Endodermal cell (in vitro differentiated cells): ENCODE measurements around the gene BRK1. TPM values are rescaled to one million over a fixed set of nuclear protein-coding genes. Genes with fewer than 3 reads are reported as not detected.

Experiments
- DNase-seq: peaks from one replicate; pipeline ENCODE4 v3.0.0-alpha.2; 2017
- H3K27ac ChIP-seq: 2 replicates; pipeline ENCODE4 v1.5.1; 2013; ENCODE audit warnings: mild to moderate bottlenecking, low read depth, low read length, moderate library complexity
- H3K27me3 ChIP-seq: 2 replicates; pipeline ENCODE4 v1.6.1; 2013; ENCODE audit warnings: mild to moderate bottlenecking, low read length, moderate library complexity; ENCODE audit not compliant: insufficient read depth, control insufficient read depth, poor library complexity, severe bottlenecking
- H3K36me3 ChIP-seq: 2 replicates; pipeline ENCODE4 v1.7.0; 2013; ENCODE audit warnings: mild to moderate bottlenecking, low read length, moderate library complexity; ENCODE audit not compliant: control insufficient read depth, insufficient read depth
- H3K4me1 ChIP-seq: one replicate; pipeline ENCODE4 v1.7.0; 2013; ENCODE audit warnings: low read length; ENCODE audit not compliant: control insufficient read depth, insufficient read depth
- H3K4me3 ChIP-seq: 2 replicates; pipeline ENCODE4 v1.5.1; 2013; ENCODE audit warnings: mild to moderate bottlenecking, low read length, moderate library complexity
- H3K9ac ChIP-seq: 2 replicates; pipeline ENCODE4 v1.6.1; 2013; ENCODE audit warnings: mild to moderate bottlenecking, low read length, moderate library complexity; ENCODE audit not compliant: poor library complexity, severe bottlenecking; ENCODE audit errors: extremely low read depth
- H3K9me3 ChIP-seq: 2 replicates; pipeline ENCODE4 v1.6.1; 2013; ENCODE audit warnings: mild to moderate bottlenecking, low read length, moderate library complexity; ENCODE audit not compliant: control insufficient read depth
- H3K27ac Mint-ChIP-seq: 2 replicates; pipeline ENCODE4 v1.8.0; 2020; ENCODE audit warnings: mixed read lengths
- H3K27me3 Mint-ChIP-seq: 2 replicates; pipeline ENCODE4 v1.8.0; 2021; ENCODE audit warnings: mild to moderate bottlenecking, mixed read lengths; ENCODE audit not compliant: insufficient read depth
- H3K36me3 Mint-ChIP-seq: 2 replicates; pipeline ENCODE4 v1.8.0; 2020; ENCODE audit warnings: low read depth, mixed read lengths
- H3K4me1 Mint-ChIP-seq: 2 replicates; pipeline ENCODE4 v1.8.0; 2020; ENCODE audit warnings: mixed read lengths
- H3K4me3 Mint-ChIP-seq: 2 replicates; pipeline ENCODE4 v1.8.0; 2020; ENCODE audit warnings: mild to moderate bottlenecking, moderate library complexity, mixed read lengths
- H3K9me3 Mint-ChIP-seq: 2 replicates; pipeline ENCODE4 v1.8.0; 2020; ENCODE audit warnings: mild to moderate bottlenecking, mixed read lengths
- WGBS, 2 experiments: methylation state at CpG; one replicate each; pipeline versions ENCODE4 v1.1.5 to v1.1.7; 2013; ENCODE audit warnings: missing lambda C conversion rate in 2 of 2, mixed read lengths in 1 of 2; ENCODE audit not compliant: insufficient coverage in 1 of 2, insufficient read length in 1 of 2; 5-methylcytosine and 5-hydroxymethylcytosine counted together
- total RNA-seq, 2 donors: library from RNA; stranded (reverse); fragmentation: NEBNext Ultra II Directional in 1 of 2; extraction: Animal tissue kit (Norgen Biotek cat#: 25700) in 1 of 2; gene quantifications; 2 replicates in 1 of 2; 3 replicates in 1 of 2; pipeline ENCODE4 v1.2.1, GENCODE V29; 2021
- TF ChIP-seq, protein P1 (sequence below): fragments of 200-600 bp; sonication (generic); conservative IDR thresholded peaks from 2 replicates; pipeline ENCODE4 v1.5.0; 2021; ENCODE audit warnings: antibody characterized with exemption, mild to moderate bottlenecking

BRK1 gene
- total RNA-seq, 2 donors from 2014 or later = 110 to 116 TPM

GRCh38 chr3:10081871-10082270 is 33.6 kb upstream of the BRK1 start:
- no peaks in the 10 kb centered on the region for H3K27me3 Mint-ChIP-seq
- WGBS, 2 experiments = 89 to 91% methylated on average over 4 of the region's 4 CpGs
- no peak for DNase-seq
- Histone ChIP-seq H3K4me1 (no peaks in the 10 kb centered on the region), H3K9ac (no peak overlapping the region), H3K4me3 (no peak overlapping the region), H3K36me3 (peaks cover 58% of the 10 kb centered on the region), H3K27ac (no peak overlapping the region), H3K27me3 (no peaks in the 10 kb centered on the region), H3K9me3 (no peaks in the 10 kb centered on the region)
- H3K4me1 Mint-ChIP-seq = no peaks in the 10 kb centered on the region
- peaks cover 61% of the 10 kb centered on the region for H3K36me3 Mint-ChIP-seq
- no peak overlapping the region for H3K27ac Mint-ChIP-seq
- H3K9me3 Mint-ChIP-seq = no peaks in the 10 kb centered on the region
- no peak overlapping the region for H3K4me3 Mint-ChIP-seq
- TF ChIP-seq, protein P1, sequence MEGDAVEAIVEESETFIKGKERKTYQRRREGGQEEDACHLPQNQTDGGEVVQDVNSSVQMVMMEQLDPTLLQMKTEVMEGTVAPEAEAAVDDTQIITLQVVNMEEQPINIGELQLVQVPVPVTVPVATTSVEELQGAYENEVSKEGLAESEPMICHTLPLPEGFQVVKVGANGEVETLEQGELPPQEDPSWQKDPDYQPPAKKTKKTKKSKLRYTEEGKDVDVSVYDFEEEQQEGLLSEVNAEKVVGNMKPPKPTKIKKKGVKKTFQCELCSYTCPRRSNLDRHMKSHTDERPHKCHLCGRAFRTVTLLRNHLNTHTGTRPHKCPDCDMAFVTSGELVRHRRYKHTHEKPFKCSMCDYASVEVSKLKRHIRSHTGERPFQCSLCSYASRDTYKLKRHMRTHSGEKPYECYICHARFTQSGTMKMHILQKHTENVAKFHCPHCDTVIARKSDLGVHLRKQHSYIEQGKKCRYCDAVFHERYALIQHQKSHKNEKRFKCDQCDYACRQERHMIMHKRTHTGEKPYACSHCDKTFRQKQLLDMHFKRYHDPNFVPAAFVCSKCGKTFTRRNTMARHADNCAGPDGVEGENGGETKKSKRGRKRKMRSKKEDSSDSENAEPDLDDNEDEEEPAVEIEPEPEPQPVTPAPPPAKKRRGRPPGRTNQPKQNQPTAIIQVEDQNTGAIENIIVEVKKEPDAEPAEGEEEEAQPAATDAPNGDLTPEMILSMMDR = no peak

DNA sequence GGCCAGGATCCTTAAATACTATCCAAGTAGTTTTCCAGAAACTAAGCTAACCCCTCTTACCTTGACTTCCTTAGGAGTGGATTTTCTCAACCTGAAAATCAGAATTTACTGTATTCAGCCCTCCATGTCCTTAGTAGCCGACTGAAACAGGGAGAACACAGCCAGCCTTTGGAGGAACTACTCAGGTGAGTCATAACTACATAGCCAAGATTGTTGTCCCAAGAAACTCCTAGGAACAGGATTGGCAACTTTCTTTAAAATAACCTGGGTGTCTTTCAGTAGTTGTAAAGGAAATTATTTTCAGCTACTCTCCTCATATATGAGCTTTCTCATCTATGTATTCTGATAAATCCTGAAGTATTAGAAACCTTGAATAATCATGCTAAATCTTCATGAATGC is 29.7 kb upstream of the BRK1 start:
- DNase-seq = no peak
- peaks cover 52% of the 10 kb centered on the region for H3K36me3 Mint-ChIP-seq
- H3K27ac Mint-ChIP-seq = no peak overlapping the region
- no peaks in the 10 kb centered on the region for H3K9me3 Mint-ChIP-seq
- no peaks in the 10 kb centered on the region for H3K4me1 Mint-ChIP-seq
- Histone ChIP-seq H3K27ac (no peak overlapping the region), H3K36me3 (peaks cover 75% of the 10 kb centered on the region), H3K27me3 (no peaks in the 10 kb centered on the region), H3K9ac (no peak overlapping the region), H3K9me3 (no peaks in the 10 kb centered on the region), H3K4me3 (no peak overlapping the region), H3K4me1 (no peaks in the 10 kb centered on the region)
- TF ChIP-seq, protein P1 = no peak
- WGBS, 2 experiments = 100% methylated on average over 1 of the region's 1 CpG; no CpG with 5 or more reads in 1 of the 2 experiments
- no peaks in the 10 kb centered on the region for H3K27me3 Mint-ChIP-seq
- H3K4me3 Mint-ChIP-seq = no peak overlapping the region

GRCh38 chr3:10088256-10088655 is 27.2 kb upstream of the BRK1 start:
- H3K4me1 Mint-ChIP-seq = no peaks in the 10 kb centered on the region
- no peak for DNase-seq
- H3K36me3 ChIP-seq = peaks cover 70% of the 10 kb centered on the region
- peak overlapping the region; percentile 57 for H3K27ac Mint-ChIP-seq
- 90 to 98% methylated on average over 2 to 4 of the region's 4 CpGs for WGBS, 2 experiments
- no peak overlapping the region for H3K27ac ChIP-seq
- H3K4me1 ChIP-seq = no peaks in the 10 kb centered on the region
- no peak overlapping the region for H3K4me3 Mint-ChIP-seq
- no peak overlapping the region for H3K4me3 ChIP-seq
- H3K9ac ChIP-seq = no peak overlapping the region
- no peaks in the 10 kb centered on the region for H3K27me3 Mint-ChIP-seq
- no peaks in the 10 kb centered on the region for H3K9me3 ChIP-seq
- H3K27me3 ChIP-seq = no peaks in the 10 kb centered on the region
- no peaks in the 10 kb centered on the region for H3K9me3 Mint-ChIP-seq
- peaks cover 47% of the 10 kb centered on the region for H3K36me3 Mint-ChIP-seq
- TF ChIP-seq, protein P1 = no peak
